HEK293 (cell line): ENCODE measurements around the gene SSTR5.

ENCODE experiments used
- EGR2 ChIP-seq: fragments of 450-650 bp; formaldehyde crosslinking; IDR thresholded peaks from 2 replicates; pipeline ENCODE4 v1.5.1; 2016; ENCODE audit warnings: low read depth, missing biosample characterization, missing genetic modification characterization
- FEZF1 ChIP-seq: fragments of 450-650 bp; formaldehyde crosslinking; IDR thresholded peaks from 2 replicates; pipeline ENCODE4 v1.5.1; 2016; ENCODE audit warnings: missing biosample characterization, missing genetic modification characterization
- GLI4 ChIP-seq: fragments of 450-650 bp; formaldehyde crosslinking; IDR thresholded peaks from 2 replicates; pipeline ENCODE4 v1.5.1; 2016; ENCODE audit warnings: missing biosample characterization, missing genetic modification characterization
- GLIS1 ChIP-seq: fragments of 450-650 bp; formaldehyde crosslinking; IDR thresholded peaks from 2 replicates; pipeline ENCODE4 v1.5.1; 2016; ENCODE audit warnings: missing biosample characterization, missing genetic modification characterization
- KLF16 ChIP-seq: fragments of 450-650 bp; formaldehyde crosslinking; IDR thresholded peaks from 2 replicates; pipeline ENCODE4 v1.5.1; 2017; ENCODE audit warnings: missing biosample characterization, missing genetic modification characterization
- KLF9 ChIP-seq: fragments of 450-650 bp; formaldehyde crosslinking; IDR thresholded peaks from 2 replicates; pipeline ENCODE4 v1.5.1; 2016; ENCODE audit warnings: missing biosample characterization, missing genetic modification characterization, low read depth
- MZF1 ChIP-seq: fragments of 450-650 bp; formaldehyde crosslinking; IDR thresholded peaks from 2 replicates; pipeline ENCODE4 v1.5.1; 2017; ENCODE audit warnings: missing biosample characterization, missing genetic modification characterization, borderline replicate concordance
- OVOL3 ChIP-seq: fragments of 450-650 bp; formaldehyde crosslinking; IDR thresholded peaks from 2 replicates; pipeline ENCODE4 v1.5.1; 2016; ENCODE audit warnings: missing biosample characterization, missing genetic modification characterization
- PATZ1 ChIP-seq: fragments of 450-650 bp; formaldehyde crosslinking; IDR thresholded peaks from 2 replicates; pipeline ENCODE4 v1.5.1; 2016; ENCODE audit warnings: missing biosample characterization, missing genetic modification characterization
- SALL2 ChIP-seq: fragments of 450-650 bp; formaldehyde crosslinking; IDR thresholded peaks from 2 replicates; pipeline ENCODE4 v1.5.0; 2017; ENCODE audit warnings: missing biosample characterization, mild to moderate bottlenecking, missing genetic modification characterization, borderline replicate concordance
- TRIM28 ChIP-seq: IDR thresholded peaks from 2 replicates; pipeline ENCODE4 v1.6.1; 2011; ENCODE audit warnings: low read length, control low read depth, borderline replicate concordance
- YY1 ChIP-seq: fragments of 450-650 bp; formaldehyde crosslinking; IDR thresholded peaks from 2 replicates; pipeline ENCODE4 v1.5.1; 2018; ENCODE audit warnings: missing biosample characterization, missing genetic modification characterization
- ZBTB6 ChIP-seq: fragments of 450-650 bp; formaldehyde crosslinking; IDR thresholded peaks from 2 replicates; pipeline ENCODE4 v1.5.1; 2017; ENCODE audit warnings: missing biosample characterization, missing genetic modification characterization
- ZBTB7A ChIP-seq: fragments of 450-650 bp; formaldehyde crosslinking; IDR thresholded peaks from 2 replicates; pipeline ENCODE4 v1.5.1; 2016; ENCODE audit warnings: low read depth, missing biosample characterization, missing genetic modification characterization
- ZEB2 ChIP-seq: fragments of 450-650 bp; formaldehyde crosslinking; IDR thresholded peaks from 2 replicates; pipeline ENCODE4 v1.5.1; 2016; ENCODE audit warnings: missing biosample characterization, missing genetic modification characterization
- ZFHX2 ChIP-seq: fragments of 450-650 bp; formaldehyde crosslinking; conservative IDR thresholded peaks from 2 replicates; pipeline ENCODE4 v1.5.1; 2016; ENCODE audit warnings: missing biosample characterization, missing genetic modification characterization
- ZFP37 ChIP-seq: fragments of 450-650 bp; formaldehyde crosslinking; IDR thresholded peaks from 2 replicates; pipeline ENCODE4 v1.5.1; 2016; ENCODE audit warnings: missing biosample characterization, missing genetic modification characterization
- ZNF133 ChIP-seq: fragments of 450-650 bp; formaldehyde crosslinking; IDR thresholded peaks from 2 replicates; pipeline ENCODE4 v1.5.1; 2016; ENCODE audit warnings: missing biosample characterization, missing genetic modification characterization
- ZNF398 ChIP-seq: fragments of 450-650 bp; formaldehyde crosslinking; IDR thresholded peaks from 2 replicates; pipeline ENCODE4 v1.5.1; 2017; ENCODE audit warnings: missing biosample characterization, missing genetic modification characterization
- ZNF416 ChIP-seq: fragments of 450-650 bp; formaldehyde crosslinking; IDR thresholded peaks from 2 replicates; pipeline ENCODE4 v1.5.1; 2016; ENCODE audit warnings: missing biosample characterization, missing genetic modification characterization
- ZNF423 ChIP-seq: fragments of 450-650 bp; formaldehyde crosslinking; IDR thresholded peaks from 2 replicates; pipeline ENCODE4 v1.5.1; 2016; ENCODE audit warnings: missing biosample characterization, missing genetic modification characterization
- ZNF501 ChIP-seq: fragments of 450-650 bp; formaldehyde crosslinking; IDR thresholded peaks from 2 replicates; pipeline ENCODE4 v1.5.1; 2016; ENCODE audit warnings: missing biosample characterization, missing genetic modification characterization
- ZNF513 ChIP-seq: fragments of 450-650 bp; IDR thresholded peaks from 2 replicates; pipeline ENCODE4 v1.5.1; 2018; ENCODE audit warnings: missing biosample characterization, missing genetic modification characterization
- ZNF639 ChIP-seq: fragments of 450-650 bp; formaldehyde crosslinking; IDR thresholded peaks from 2 replicates; pipeline ENCODE4 v1.5.1; 2016; ENCODE audit warnings: missing biosample characterization, missing genetic modification characterization
- ZNF670 ChIP-seq: fragments of 450-650 bp; formaldehyde crosslinking; IDR thresholded peaks from 2 replicates; pipeline ENCODE4 v1.5.1; 2016; ENCODE audit warnings: missing biosample characterization, missing genetic modification characterization, low read depth
- ZNF701 ChIP-seq: fragments of 450-650 bp; formaldehyde crosslinking; IDR thresholded peaks from 2 replicates; pipeline ENCODE4 v1.5.1; 2016; ENCODE audit warnings: missing biosample characterization, missing genetic modification characterization

The SSTR5 gene

GRCh38 chr16:1036726-1037393 lies 35.7 kb upstream of the SSTR5 start (continued):
- TF ChIP-seq OVOL3 (tag by site-specific recombination) (no peak), ZNF670 (tag by site-specific recombination) (no peak), ZNF639 (no peak), ZEB2 (no peak), SALL2 (no peak), GLI4 (tag by site-specific recombination) (no peak), GLIS1 (peak; percentile 70), MZF1 (tag by site-specific recombination) (no peak), ZNF398 (tag by site-specific recombination) (0 out of 2 replicates have a peak, but pooled peaks have one; percentile 22), ZNF701 (no peak), ZNF501 (tag by site-specific recombination) (no peak), ZFHX2 (tag by site-specific recombination) (peak; percentile 72), KLF16 (tag by site-specific recombination) (no peak), ZNF423 (tag by site-specific recombination) (no peak), EGR2 (tag by site-specific recombination) (peak; percentile 43; the same call in 1 of the 2 replicates), FEZF1 (tag by site-specific recombination) (no peak), ZNF133 (tag by site-specific recombination) (no peak), ZNF416 (tag by site-specific recombination) (no peak), TRIM28 (no peak), ZFP37 (tag by site-specific recombination) (no peak), ZBTB7A (tag by site-specific recombination) (no peak), PATZ1 (tag by site-specific recombination) (peak; percentile 58), ZNF513 (tag by site-specific recombination) (no peak), YY1 (tag by site-specific recombination) (no peak), ZBTB6 (tag by site-specific recombination) (peak; percentile 66; the same call in 1 of the 2 replicates), KLF9 (no peak)
